ENCODE data around the gene EIF3L.

Gene EIF3L

DNA sequence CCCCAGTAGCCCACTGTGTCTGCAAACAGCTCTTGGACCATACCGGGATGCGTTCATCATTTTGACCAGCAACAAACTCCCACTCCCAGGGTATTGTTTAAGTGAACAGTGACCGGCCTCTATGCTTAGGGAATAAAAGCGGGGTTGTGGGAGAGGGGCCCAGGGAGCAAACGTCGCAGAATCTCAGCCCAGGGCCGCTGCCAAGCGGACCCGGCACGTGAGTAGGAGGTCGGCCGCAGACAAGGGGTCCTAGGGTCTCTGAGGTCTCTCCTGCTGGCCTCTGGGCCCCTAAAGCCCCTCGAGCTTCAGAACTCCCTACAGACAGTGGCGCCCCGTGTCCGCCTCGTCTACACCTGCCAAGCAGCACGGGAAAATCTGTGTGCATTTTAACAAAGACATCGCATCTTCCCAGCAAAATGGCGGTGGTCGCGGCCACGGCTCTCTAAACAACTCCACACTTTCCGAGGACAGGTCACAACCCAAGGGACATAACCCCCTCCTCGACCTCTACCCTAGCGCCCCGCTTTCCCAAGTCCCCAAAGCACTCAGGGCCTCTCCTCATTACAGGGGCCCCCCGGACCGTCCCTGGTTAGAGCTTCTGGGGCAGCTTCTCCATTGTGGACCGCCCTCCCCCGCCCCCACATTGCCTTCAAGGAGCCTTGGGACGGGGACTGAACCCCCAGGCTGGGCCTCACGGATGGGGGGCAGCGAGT lies 45.4 kb upstream of the EIF3L start:
- H3K9me3 ChIP-seq, result no peaks in the 10 kb centered on the region
- no peak for TF ChIP-seq CTCF (IDR thresholded peaks at IDR 0.05)
- H3K4me3 ChIP-seq (ENCODE audit: low read depth in 1 of 2, low read length in 1 of 2), result no peak overlapping the region
- H3K36me3 ChIP-seq, result no peaks in the 10 kb centered on the region
- H3K4me1 ChIP-seq (ENCODE audit: control insufficient read depth in 1 of 2, insufficient read depth in 1 of 2, low read depth in 1 of 2, low read length in 1 of 2), result peaks cover 54 to 63% of the 10 kb centered on the region in 2 experiments
- peaks cover 77% of the 10 kb centered on the region for H3K27me3 ChIP-seq
- H3K27ac ChIP-seq, result no peak overlapping the region

DNA sequence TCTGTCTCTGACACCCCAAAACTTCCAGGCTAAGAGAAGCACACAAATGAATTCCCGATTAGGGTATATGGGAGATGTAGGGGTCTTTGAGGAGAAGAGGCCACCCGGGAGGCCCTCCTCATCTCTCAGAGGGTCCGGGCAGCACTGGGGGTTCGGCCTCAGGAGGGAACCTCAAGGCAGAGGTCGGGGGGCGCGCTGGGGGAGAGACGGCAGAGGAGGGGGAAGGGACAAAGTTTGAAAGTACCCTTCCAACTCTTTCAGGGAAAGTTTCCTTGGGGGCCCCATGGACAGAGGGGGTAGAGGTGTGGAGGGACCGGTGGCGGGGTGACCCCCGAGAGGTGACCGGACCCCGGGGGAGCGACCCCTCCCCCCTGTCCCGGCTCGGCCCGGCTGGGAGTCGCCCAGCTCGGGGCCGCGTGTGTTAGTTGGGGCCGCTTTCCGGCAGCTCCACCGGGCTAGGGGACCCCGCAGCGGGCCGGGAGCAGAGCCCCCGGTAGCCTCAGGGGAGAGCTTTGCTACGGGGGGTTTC lies 44.8 kb upstream of the EIF3L start:
- no peak overlapping the region for H3K27ac ChIP-seq
- peaks cover 54 to 63% of the 10 kb centered on the region in 2 experiments for H3K4me1 ChIP-seq (ENCODE audit: control insufficient read depth in 1 of 2, insufficient read depth in 1 of 2, low read depth in 1 of 2, low read length in 1 of 2)
- H3K4me3 ChIP-seq (ENCODE audit: low read depth in 1 of 2, low read length in 1 of 2), result peak overlapping the region; percentile 61 to 78
- H3K9me3 ChIP-seq, result no peaks in the 10 kb centered on the region
- no peak for TF ChIP-seq CTCF (IDR thresholded peaks at IDR 0.05)
- H3K27me3 ChIP-seq, result peaks cover 84% of the 10 kb centered on the region
- H3K36me3 ChIP-seq, result no peaks in the 10 kb centered on the region

DNA sequence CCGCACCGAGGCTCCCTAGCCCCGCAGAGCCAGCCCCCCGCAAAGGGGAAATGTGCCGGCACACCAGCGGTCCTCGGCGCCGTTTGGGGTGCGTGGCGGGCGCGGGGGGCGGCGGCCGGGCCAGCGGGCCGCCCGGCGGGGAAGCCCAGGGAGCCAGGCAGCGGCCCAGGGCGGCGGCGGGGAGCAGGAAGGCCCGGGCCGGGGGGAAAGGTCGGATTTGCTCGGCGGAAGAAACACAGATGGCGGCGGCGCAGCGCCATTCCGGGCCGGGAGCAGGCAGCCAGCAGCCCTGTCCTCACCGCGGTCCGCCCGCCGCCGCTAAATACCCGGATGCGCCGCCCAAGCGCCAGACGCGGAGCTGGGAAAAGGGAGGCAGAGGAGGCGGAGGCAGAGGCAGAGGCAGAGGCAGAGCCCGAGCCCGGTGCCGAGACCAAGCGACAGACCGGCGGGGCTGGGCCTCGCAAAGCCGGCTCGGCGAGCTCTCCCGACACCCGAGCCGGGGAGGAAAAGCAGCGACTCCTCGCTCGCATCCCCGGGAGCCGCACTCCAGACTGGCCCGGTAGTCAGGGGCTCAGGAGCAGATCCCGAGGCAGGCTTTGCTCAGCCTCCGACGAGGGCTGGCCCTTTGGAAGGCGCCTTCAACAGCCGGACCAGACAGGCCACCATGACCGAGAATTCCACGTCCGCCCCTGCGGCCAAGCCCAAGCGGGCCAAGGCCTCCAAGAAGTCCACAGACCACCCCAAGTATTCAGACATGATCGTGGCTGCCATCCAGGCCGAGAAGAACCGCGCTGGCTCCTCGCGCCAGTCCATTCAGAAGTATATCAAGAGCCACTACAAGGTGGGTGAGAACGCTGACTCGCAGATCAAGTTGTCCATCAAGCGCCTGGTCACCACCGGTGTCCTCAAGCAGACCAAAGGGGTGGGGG lies 44.1 kb upstream of the EIF3L start:
- H3K36me3 ChIP-seq, result no peaks in the 10 kb centered on the region
- H3K27me3 ChIP-seq, result peaks cover 84% of the 10 kb centered on the region
- no peak for TF ChIP-seq CTCF (IDR thresholded peaks at IDR 0.05)
- H3K4me1 ChIP-seq (ENCODE audit: control insufficient read depth in 1 of 2, insufficient read depth in 1 of 2, low read depth in 1 of 2, low read length in 1 of 2), result peaks cover 54 to 63% of the 10 kb centered on the region in 2 experiments
- peak overlapping the region; percentile 61 to 78 for H3K4me3 ChIP-seq (ENCODE audit: low read depth in 1 of 2, low read length in 1 of 2)
- H3K27ac ChIP-seq, result peak overlapping the region; percentile 59
- H3K9me3 ChIP-seq, result no peaks in the 10 kb centered on the region

DNA sequence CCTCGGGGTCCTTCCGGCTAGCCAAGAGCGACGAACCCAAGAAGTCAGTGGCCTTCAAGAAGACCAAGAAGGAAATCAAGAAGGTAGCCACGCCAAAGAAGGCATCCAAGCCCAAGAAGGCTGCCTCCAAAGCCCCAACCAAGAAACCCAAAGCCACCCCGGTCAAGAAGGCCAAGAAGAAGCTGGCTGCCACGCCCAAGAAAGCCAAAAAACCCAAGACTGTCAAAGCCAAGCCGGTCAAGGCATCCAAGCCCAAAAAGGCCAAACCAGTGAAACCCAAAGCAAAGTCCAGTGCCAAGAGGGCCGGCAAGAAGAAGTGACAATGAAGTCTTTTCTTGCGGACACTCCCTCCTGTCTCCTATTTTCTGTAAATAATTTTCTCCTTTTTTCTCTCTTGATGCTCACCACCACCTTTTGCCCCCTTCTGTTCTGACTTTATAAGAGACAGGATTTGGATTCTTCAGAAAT lies 43.4 kb upstream of the EIF3L start:
- Histone ChIP-seq H3K9me3 (no peaks in the 10 kb centered on the region), H3K4me3 (ENCODE audit: low read depth in 1 of 2, low read length in 1 of 2) (peak overlapping the region; percentile 61 to 78), H3K27me3 (peaks cover 84% of the 10 kb centered on the region), H3K36me3 (no peaks in the 10 kb centered on the region), H3K27ac (peak overlapping the region; percentile 59), H3K4me1 (ENCODE audit: control insufficient read depth in 1 of 2, insufficient read depth in 1 of 2, low read depth in 1 of 2, low read length in 1 of 2) (peaks cover 54 to 63% of the 10 kb centered on the region in 2 experiments)
- no peak for TF ChIP-seq CTCF (IDR thresholded peaks at IDR 0.05)

GRCh38 chr22:37806409-37807333 lies 42.5 kb upstream of the EIF3L start:
- peak overlapping the region; percentile 59 for H3K27ac ChIP-seq
- no peak for TF ChIP-seq CTCF (IDR thresholded peaks at IDR 0.05)

More at GRCh38 chr22:37806409-37807333, 42.5 kb upstream of the EIF3L start:
- Histone ChIP-seq H3K36me3 (no peaks in the 10 kb centered on the region), H3K27me3 (peaks cover 78% of the 10 kb centered on the region), H3K4me3 (ENCODE audit: low read depth in 1 of 2, low read length in 1 of 2) (peak overlapping the region; percentile 63 to 78), H3K4me1 (ENCODE audit: control insufficient read depth in 1 of 2, insufficient read depth in 1 of 2, low read depth in 1 of 2, low read length in 1 of 2) (peaks cover 54 to 63% of the 10 kb centered on the region in 2 experiments), H3K9me3 (no peaks in the 10 kb centered on the region)

Measured in neutrophil (primary cell).